Epidermal melanocyte (primary cell): ENCODE measurements around the gene ZNF622.

Experiments
- DNase-seq: peaks from one replicate; pipeline ENCODE4 v3.0.0; 2011; ENCODE audit warnings: low spot score; ENCODE audit not compliant: insufficient read length

ZNF622 gene, protein sequence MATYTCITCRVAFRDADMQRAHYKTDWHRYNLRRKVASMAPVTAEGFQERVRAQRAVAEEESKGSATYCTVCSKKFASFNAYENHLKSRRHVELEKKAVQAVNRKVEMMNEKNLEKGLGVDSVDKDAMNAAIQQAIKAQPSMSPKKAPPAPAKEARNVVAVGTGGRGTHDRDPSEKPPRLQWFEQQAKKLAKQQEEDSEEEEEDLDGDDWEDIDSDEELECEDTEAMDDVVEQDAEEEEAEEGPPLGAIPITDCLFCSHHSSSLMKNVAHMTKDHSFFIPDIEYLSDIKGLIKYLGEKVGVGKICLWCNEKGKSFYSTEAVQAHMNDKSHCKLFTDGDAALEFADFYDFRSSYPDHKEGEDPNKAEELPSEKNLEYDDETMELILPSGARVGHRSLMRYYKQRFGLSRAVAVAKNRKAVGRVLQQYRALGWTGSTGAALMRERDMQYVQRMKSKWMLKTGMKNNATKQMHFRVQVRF

DNA sequence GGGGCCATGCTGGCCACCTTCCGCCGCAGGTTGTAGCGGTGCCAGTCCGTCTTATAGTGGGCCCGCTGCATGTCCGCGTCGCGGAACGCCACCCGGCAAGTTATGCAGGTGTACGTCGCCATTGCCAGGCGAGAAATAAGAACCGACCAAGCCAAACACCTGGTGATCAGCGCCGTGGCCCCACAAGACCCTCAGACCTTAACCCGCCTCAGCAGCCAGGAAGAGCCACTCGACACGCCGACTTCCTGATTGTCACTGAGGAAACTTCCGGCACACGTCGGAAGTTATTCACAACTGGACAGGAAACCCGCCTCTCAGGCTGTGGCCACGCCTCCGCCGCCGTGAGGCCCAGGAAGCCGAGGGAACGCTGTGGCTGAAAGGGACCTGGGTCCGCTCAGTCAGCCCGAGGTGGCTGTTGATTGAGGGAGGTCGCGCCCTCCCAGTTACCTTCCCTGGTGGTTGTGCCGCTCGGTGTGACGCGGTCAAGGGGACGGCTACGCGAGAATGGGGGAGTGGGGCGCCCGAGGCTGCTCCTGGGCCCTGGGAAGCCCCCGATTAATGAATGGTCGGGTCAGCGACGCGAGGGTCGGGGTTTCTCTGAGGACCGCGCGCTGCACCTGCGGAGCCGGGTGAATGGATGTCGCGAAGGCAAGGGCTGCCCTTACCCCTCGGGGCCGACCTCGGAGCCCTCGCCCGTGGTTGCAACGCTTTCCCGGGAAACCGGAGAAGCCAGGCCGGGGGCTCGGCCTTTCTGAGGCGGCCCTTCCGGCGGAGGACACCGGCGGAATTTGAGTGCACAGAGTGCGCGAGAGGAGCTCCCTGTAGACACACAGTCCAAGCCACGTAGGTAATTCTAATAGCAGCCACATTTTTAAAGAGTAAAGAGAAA lies at the start of gene ZNF622:
ZNF622 (minus strand) TSS at position 257 of the 889 bp plus-strand sequence; CDS start at position 122, 135 bp downstream.
- peak; percentile 50 for DNase-seq

DNA sequence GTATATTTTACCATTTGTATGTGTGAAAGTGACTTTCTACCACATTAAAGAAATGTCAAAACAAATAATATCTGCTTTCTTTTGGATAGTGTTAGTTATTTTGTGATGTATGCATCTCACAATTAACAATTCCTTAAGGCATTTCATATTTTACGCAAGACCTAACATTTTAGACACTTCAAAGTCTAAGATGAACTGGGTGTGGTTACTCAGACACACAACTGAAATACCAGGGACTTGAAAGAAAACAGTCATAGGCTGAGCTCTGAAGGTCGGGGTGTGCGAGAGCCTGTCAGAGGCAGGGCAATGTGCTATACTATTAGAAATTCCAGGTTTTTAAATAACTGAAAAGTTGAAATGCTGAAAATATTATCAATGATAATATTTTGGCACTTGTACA lies 44.5 kb upstream of the ZNF622 start:
- DNase-seq: no peak

DNA sequence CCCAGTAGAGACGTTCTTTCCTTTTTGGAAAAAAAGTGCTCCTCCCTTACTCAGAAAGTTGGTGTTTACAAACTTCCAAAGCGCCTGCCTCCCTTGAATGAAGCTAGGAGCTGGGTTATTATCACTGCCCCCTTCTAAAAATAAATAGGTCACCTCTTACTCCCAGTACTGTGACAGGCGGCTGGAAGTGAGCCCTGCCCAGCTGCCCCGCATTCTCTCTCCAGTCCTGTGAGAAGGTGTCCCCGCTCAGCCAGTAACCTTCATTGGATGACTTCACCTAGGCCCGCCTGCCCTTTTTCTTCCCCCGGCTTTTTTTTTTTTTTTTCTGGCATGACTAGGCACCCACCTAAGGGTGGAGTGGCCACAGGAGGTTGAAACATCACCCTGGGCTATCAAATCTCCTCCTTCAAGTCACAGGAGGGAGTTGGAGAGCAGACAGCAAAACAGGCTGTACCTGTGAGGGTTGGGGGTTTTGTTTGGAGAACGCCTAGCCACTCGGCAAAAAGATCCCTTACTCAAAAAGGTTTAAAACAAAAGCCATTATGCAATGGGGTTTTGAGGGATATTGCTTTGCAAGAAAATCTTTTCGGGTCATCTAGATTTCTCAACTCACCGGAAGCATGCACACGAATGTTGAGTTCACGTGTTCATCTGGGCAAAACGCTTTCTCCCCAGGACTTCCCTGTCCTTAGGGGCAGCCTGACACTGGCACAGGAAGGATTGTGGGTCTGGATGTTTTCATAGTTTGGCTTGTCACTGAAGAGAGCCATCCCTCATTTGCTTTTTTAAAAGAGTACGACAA lies 43.3 kb upstream of the ZNF622 start:
- no peak for DNase-seq

DNA sequence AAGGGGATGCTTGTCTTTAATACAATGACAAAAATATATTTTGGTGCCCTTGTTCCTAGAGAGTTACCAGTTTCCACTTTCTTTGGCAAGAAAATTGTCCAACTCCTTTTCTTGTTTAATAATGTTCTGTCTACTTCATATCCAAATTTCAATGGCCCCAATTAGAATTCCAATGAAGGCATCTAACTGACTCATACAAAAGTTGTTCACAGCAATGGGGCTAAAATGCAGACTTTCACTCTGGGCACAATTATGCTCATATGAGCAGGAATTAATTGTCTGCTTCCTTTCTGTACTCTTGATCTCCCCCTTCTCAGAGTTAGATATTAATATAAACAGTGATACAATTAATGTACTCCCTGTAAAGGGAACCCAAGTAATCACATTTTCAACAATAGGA lies 42.1 kb upstream of the ZNF622 start:
- DNase-seq: no peak

DNA sequence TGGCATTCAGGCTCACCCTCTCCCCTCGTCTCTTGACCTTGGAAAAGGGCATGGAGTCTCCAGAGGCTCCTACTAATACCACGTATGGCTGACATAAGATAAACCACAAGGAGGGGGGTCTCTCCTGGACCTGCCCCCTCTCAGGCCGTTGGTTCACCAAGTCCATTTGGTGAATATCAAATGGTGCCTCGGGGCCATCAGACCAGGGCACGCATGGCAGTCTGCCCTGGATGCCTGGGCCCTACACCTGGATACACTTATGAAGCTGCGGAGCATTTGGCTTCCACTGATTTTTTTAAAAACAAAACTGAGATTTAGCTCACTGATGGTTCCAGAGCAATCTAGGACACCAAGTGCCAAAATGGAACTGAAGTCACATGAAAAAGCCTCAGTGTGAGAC lies 40.3 kb upstream of the ZNF622 start:
- DNase-seq: no peak

DNA sequence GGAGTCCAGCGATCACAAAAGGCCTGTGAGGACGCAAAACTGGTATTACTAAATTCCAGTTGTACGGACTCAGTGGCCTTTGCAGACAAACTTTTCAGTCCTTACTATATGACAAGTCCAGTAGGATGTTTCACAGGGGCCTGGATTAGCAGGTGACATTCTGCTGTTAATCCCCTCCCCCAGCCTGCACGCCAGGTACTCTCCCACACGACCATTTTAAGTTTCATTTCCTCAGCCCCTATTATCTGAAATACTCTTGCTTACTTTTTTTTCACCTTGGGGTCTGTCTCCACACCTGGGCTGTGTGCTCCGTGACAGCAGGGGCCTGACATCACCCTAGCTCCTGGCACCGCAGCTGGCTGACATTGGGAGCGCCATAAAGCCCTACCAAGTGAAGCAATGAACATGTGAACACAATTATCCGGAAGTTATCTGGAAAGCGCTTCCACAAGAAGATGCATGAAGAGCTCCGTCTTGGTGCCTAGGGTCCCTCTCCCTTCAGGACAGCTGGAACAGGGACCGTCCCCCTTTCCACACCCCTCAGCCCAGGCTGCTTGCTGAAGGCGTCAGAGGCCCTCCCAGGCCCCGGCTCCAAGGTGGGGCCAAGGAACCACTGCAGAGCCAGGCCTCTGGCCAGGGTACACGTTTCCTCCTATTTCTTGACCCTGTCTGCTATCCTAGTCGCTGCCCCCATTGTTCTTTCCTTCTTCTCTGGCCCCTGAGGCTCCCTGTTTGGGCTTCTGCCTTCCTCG lies 39.7 kb upstream of the ZNF622 start:
- DNase-seq: no peak

DNA sequence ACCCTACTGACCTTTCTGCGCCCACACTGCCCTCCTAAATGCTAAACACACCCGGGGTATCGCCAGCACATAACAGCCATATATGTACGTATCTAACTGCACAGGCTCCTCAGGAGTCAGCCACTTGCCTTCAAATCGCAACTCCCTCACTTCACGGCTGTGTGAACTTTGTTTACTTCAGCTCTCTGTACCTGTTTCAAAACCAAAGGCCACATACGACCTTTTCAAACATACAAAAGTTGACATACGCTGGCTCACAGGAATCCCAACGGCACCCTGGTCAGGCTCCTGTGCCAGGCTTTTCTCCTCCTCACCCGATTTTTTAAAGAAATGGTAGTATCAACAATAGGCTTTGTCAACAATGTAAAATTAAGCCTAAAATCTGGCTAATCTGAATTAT lies 39.0 kb upstream of the ZNF622 start:
- no peak for DNase-seq

DNA sequence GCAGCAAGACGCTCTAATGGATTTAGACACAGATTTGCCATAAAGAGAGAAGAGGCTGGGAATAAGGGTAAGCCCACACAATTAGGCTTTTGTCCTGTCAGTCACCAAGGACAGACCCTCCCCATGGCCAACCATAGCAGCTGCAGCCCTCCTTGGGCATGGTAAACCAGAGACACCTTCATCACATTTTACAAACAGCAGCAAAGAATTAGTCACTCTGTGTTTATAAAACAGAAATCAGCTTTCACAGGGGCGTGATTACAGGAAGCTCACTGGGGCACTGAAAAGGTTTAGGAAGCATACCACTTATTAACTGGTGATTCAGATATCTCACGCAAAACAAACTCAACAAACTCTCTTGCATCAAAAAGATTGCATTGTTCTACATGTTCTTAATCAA lies 37.3 kb upstream of the ZNF622 start:
- no peak for DNase-seq

DNA sequence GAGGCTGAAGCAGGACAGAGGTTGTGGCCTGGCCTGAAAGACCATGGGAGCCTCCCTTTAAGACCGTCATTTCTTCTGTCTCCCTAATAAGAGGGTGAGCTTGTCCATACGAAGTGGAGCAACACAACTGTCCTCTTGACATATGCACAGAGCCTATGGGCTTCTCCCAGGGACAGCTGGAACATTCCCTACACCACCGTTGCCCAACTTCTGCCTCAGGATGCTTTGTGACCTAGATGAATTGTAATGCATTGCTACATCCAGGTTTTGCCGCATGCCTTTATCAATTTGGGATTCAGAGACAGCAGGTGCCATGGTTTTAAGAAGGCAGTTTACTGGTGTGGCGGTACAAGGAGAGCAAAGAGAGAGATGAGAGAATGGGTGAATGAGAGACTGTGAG lies 34.4 kb upstream of the ZNF622 start:
- no peak for DNase-seq

DNA sequence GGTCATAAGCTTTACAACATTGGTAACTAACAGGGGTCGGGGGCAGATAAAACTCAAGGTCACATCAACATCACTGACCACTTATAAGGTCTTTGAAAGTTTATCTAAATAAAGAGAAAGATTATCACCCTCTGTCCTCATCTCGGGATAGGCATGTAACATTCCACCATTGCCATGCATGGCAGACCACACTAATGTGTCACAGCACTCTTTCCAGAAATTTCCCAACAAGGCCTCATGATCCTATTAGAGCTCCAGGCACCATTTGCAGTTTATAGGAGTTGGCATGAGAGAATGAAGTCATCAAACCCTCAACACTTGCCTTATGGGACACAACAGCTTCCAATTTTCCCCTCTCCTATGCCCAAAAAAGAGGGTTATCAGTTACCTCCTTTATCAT lies 31.9 kb upstream of the ZNF622 start:
- no peak for DNase-seq

DNA sequence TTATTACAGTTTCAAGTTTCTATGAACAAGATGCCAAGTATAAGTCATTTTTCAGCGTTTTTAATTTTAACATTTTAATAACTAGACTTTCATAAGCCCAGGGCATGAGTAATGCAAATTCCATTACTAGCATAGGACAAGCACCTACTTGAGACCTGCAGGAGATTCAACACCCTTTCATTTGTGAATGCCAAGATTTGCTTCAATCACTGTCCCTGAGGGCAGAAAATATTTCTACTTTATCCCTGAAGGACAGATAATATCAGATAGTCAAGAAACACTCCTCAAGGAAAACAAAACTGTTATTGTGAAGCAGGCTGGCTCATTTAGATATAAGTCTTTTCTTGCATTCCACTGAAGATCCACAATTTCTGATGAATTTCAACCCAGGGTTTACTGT lies 27.7 kb upstream of the ZNF622 start:
- no peak for DNase-seq

DNA sequence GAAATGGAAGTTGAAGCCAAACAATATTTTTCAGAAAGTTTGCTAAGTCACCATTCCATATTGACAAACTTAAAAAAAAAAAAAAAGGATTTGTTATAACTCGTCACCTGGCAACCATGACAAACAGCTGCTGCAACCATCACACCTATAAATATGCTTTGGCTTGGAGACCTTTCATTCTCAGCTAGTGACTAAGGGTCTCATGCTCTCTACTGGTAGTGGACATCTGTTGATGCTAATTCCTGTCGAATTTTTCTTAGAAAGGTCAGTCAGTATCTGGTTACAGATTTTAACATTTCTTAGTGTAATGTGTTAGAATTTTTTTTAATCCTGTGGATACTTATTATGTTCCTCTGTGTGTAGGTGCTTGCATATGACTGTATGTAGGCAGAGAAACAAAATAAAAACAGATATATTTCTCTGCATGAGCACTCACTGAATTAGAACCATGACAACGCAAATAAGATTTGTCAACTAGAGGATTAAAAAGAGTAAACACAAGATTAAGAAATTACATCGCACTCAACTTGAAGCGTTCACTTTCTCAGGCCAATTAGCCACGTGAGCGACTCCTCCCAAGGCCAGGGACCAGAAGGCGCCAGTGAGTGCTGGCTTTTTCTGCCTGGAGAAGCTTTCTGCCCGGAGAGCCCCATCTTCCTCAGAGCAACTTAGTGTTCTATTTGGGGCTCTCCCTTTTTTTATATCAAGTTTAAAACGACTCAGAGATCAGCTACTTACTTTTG lies 27.0 kb upstream of the ZNF622 start:
- no peak for DNase-seq

DNA sequence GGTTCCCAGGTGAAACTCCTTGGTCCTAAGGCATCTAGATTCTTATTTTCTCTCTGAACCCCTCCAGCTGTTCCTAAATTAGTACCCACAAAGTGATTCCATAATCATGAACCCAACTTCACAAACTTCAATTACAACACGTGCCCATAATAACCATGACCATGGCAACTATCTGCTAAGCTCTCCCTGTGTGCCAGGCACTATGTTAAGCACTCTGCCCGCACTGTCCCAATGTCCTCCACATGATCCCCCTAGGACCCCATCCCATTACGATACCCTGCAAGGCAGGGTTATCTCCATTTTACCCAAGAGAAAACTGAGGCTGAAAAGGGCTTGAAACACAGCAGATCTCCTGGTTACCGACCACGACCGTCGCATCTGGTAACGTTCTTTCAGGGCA lies 25.3 kb upstream of the ZNF622 start:
- DNase-seq: no peak

DNA sequence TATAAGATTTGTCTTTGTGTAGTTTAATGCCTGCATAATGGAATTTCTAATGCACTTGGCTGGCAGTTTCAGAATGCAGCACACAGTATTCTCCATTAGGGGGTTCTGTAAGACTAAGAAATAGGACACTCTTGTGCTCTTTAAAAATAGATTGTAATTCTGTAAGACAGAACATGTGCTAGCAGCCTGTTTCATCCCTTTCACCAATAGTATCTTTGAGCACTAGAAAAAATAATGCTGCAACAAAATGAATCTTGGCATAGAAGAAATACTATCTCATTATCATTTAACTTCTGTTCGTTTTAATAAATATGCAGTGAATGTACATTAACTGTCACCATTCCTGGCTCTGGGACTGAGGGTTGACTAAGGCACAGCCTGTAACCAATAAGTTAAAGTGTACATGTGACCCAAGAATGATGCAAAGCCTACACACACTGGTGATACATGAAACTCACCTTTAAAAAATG lies 23.8 kb upstream of the ZNF622 start:
- peak; percentile 43 for DNase-seq

DNA sequence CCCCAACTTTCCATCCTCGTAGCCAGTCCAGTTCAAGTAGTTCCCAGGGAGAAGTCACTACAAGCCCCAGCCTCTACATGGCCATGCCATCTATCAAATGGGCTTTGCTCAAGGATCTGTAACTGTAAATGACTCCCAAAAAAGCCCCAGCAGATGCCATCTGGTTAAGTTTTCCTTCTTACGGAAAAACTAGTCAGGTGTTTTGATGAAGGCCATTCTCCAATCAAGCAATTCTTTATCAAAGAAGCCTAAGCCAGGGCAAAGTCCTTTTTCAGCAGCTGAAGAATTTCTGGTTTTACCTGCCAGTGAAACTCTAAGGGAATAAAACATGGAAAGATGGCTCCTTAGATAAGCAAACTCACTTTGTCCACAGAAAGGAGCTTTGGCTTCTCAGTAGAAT lies 21.9 kb upstream of the ZNF622 start:
- no peak for DNase-seq

DNA sequence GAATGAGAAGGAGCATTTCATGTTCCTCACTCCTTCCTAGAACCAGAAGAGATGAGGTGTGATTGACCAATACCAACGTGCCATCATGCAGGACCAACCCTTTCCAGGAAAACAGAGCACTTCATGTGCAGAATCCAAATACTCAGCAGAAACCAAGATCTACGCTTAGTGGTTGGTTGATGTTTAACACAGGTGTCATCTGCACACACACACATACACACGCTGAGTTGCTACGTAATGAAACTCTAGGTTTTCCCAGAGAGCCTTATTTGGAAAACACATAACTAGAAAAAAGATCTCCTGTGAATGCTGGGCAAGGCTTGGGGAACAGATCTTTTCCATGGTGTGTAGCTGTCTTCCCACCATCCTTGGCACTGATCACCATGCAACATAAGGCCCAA lies 21.1 kb upstream of the ZNF622 start:
- DNase-seq: no peak

DNA sequence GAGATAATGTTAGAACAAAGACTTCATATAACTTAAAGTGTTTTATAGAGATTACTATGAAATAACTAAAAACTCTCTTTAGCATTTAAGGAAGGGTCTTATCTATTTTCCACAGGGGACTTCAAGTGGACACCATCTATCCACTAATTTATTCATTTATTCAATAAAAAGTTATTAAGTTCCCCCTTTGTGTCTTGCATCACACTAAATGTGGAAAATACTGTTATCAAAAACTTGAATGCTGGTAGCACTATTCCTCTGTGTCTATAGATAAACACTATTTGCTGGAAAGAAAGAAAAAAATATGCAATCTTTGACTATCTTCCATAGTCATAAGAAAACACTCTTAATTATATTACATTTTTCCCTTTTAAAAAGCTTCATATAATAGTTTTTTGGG lies 20.1 kb upstream of the ZNF622 start:
- DNase-seq: no peak

DNA sequence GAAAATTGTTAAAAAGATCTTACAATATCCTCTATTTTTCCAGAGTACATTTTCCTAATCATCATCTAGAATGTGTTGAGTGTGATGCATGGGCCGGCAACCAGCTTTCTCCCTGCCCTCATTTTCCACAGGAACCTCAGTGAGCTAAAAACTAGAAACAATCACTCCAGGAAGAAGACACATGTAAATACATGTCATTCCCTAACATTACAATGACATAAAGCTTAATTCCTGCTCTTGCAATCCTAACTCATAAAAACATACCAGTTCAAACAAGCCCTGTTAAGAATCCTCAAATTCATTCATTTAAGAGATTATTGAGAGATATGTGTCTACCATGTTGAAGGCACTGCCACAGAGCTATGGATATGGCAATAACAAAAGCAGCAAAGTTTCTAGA lies 18.5 kb upstream of the ZNF622 start:
- DNase-seq: no peak

DNA sequence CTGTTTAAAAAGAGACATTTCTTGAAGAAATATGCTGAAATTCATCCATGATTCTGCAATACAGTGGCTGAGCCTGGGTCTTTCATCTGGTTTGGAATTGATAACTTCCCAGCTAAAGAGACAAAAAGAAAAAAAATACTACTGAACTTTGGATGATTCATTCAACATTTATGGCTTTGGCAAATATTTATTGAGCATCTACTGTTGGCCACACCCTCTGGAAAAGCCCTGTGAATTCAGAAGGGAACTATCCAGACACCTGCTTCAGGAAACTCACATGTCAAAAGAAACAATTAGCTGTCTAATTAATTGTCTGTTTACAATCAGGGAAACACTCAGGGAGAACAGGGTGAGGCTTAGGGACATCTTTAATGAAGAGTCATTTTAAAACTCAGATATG lies 17.8 kb upstream of the ZNF622 start:
- DNase-seq: no peak

DNA sequence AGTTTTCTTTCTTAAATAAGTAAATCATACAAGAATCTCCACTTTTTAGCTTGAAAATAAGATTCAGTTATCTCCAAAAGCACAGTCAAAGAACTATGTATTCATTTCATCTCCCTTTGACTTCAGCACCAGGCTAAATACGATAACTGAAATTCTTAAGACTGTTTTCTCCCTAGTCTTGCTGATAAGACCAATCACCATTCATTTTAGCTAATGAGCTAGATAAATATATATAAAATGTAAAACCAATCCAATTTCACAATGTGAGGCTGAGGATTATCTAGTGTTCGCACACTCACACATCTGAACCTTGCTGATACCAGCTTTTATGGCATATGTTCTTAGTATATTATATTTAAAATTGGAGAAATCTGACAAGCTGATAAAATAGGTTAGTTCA lies 17.3 kb upstream of the ZNF622 start:
- no peak for DNase-seq
